ENCODE measurements around the gene SP100.
A peak's percentile ranks its signal among the peaks of the same experiment; 100 is the strongest.

SP100 gene

DNA sequence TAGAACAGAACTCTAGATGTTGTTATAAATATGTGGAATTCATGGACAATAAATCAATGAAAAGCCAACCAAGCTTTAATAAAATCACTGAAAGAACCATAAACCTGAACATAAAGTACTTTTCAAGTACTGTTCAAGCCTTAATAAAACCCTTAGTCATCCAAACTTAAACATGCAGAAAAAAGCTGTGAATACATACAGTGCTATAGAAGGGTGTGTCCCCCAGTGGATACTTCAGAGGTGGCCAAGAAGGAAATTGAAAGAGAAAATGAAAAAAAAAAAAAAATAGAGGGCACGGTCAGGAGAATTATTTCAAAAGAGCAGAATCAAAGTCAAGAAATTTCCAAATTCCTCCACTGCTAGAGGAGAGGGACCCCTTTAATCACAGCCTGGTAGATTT lies 141.1 kb downstream of the SP100 start:
- DNase-seq, result no peak

GRCh38 chr2:230564805-230565779 lies 149.1 kb downstream of the SP100 start:
- no peak for DNase-seq

- DNase-seq, result no peak
Observed at GRCh38 chr2:230569298-230569697, 153.3 kb downstream of the SP100 start.

DNA sequence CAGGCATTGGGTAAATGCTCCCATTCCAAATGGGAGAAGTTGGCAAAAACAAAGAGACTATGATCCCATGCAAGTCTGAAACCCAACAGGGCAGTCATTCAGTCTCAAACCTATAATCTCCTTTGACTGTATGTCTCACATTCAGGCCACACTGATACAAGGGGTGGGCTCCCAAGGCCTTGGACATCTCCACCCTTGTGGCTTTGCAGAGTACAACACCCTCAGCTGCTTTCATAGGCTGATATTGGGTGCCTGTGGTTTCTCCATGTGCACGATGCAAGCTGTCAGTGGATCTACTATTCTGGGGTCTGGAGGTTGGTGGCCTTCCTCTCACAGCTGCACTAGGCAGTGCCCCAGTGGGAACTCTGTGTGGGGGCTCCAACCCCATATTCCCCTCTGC lies 155.0 kb downstream of the SP100 start:
- DNase-seq, result no peak

GRCh38 chr2:230575642-230576324 lies 159.8 kb downstream of the SP100 start:
- peak; percentile 16 for DNase-seq

GRCh38 chr2:230577114-230577513 lies 161.1 kb downstream of the SP100 start:
- DNase-seq, result no peak

- no peak for DNase-seq
Observed at GRCh38 chr2:230578106-230578505, 162.1 kb downstream of the SP100 start.

DNA sequence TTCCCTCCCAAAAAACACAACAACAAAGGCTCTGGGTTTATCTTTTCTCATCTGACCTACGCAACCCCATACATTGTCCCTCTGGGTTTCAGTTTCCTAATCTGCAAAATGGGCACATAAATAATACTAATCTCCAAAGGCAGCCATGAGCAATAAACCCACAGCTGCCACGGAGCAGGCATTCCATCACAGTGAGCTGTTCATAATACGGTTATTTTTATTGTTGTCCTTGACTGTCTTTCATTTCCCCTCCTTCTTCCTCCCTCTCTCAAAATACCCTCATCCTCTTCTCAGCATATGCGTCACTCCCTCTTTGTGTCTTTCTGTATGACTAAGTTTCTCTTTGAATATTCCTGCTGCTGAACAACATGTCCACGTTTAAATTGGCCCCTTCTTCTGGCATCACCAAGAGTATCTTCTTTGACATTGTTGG lies 166.9 kb downstream of the SP100 start:
- DNase-seq, result no peak

DNA sequence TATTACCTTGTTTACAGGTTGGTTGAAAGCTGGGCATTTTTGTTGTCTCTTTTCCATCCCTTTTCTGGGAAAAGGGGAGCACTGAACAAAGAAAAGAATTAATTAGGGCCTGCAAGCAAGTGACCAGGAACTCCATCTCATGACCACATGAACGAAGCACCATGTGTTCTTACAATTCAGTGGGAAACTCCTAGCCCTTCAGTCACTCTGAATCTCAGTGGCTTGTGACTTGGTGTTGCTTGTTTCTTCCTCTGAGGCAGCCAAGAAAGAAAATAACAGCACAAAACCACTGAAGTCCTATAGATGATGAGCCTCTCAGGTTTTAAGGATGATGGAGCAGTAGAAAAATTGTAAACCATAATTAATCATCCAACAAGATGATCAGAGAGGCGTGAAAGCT lies 167.6 kb downstream of the SP100 start:
- DNase-seq, result no peak

- no peak for DNase-seq
Observed at GRCh38 chr2:230586328-230586982, 170.5 kb downstream of the SP100 start.

- DNase-seq, result no peak
Observed at GRCh38 chr2:230589025-230589424, 173.0 kb downstream of the SP100 start.

- DNase-seq, result no peak
Observed at GRCh38 chr2:230589497-230590015, 173.6 kb downstream of the SP100 start.

DNA sequence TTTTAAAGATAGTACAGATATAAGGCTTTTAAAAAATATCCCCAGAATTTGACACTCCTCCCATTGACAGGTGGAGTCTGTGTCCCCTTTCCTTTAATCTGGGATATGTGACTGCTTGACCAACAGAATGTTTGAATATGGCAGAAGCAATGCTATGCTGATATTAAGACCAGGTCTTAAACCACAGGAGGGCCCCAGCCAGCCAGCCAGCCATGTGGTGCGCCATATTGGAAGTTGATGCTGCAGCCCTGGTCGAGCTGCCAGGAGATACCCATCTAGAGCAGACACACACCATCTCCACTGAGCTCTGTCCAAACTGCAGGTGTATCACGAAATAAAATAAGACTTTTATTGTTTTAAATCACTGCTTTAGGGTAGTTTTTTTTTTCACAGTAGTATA lies 174.3 kb downstream of the SP100 start:
- no peak for DNase-seq

DNA sequence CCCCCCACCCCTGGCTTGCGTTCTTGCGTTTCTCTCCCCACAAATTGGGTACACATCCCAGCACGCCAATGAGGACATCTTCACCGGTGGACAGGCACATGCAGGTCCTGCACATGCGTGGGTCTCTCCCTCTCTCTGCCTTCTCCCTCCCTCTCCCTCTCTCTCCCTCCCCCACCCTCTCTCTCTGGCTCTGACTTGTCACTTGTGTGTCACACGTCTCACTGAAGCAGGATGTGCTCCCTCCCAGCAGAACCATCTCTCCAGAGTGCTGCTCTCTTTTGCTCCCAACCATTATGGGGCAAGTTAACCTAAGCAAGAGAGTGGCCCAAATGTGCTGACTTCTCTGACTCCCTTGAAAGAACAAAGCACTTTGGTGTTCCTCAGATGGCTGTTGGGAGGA lies 175.8 kb downstream of the SP100 start:
- DNase-seq, result no peak

DNA sequence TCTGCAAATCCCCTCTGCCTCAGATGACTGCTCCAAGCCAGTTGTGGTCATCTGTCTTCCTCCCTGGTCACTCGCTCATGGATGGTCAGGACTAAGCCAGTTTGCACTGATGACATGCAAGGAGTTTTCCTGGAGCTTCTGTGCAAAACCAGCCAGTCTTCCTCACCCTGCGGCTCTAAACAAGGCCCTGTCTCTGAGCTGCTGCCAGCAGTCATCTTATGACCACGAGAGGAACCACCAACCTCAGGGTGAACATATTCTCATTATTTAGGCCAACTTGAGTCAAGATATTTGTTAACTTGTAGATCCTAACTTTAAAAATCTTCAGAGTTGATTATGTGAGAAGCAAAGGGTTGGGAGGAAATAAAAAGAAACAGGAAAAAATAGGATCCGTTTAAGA lies 176.8 kb downstream of the SP100 start:
- no peak for DNase-seq
